MM.1S (cell line): ENCODE data around the gene LHX4.

Experiments used
- DNase-seq: peaks from one replicate; pipeline ENCODE4 v3.0.0-alpha.2; 2015
- H2AFZ ChIP-seq: fragments of 300-600 bp; sonication (generic); 2 replicates; pipeline ENCODE4 v1.6.0; 2016; ENCODE audit warnings: antibody characterized with exemption, low read length
- H3F3A ChIP-seq: fragments of 300-600 bp; sonication (generic); 2 replicates; pipeline ENCODE4 v1.6.1; 2016; ENCODE audit warnings: mild to moderate bottlenecking, antibody characterized with exemption, low read length, moderate library complexity, mixed read lengths; ENCODE audit not compliant: insufficient read depth
- H3K27ac ChIP-seq: fragments of 300-600 bp; sonication (generic); 2 replicates; pipeline ENCODE4 v1.5.1; 2016; ENCODE audit warnings: mild to moderate bottlenecking, low read length
- H3K27me3 ChIP-seq: fragments of 300-600 bp; sonication (generic); replicated peaks from 2 replicates; pipeline ENCODE4 v1.6.0; 2016; ENCODE audit warnings: low read length; ENCODE audit not compliant: insufficient read depth
- H3K36me3 ChIP-seq: fragments of 300-600 bp; sonication (generic); replicated peaks from 2 replicates; pipeline ENCODE4 v1.6.1; 2016; ENCODE audit warnings: mild to moderate bottlenecking, low read length, mixed read lengths; ENCODE audit not compliant: insufficient read depth
- H3K4me1 ChIP-seq: fragments of 300-600 bp; sonication (generic); 2 replicates; pipeline ENCODE4 v1.6.1; 2016; ENCODE audit warnings: low read length, mixed read lengths
- H3K4me2 ChIP-seq: fragments of 300-600 bp; sonication (generic); 2 replicates; pipeline ENCODE4 v1.6.0; 2016; ENCODE audit warnings: low read depth, low read length
- H3K4me3 ChIP-seq: fragments of 300-600 bp; sonication (generic); 2 replicates; pipeline ENCODE4 v1.5.1; 2016; ENCODE audit warnings: low read length, mixed read lengths
- H3K79me2 ChIP-seq: fragments of 300-600 bp; sonication (generic); 2 replicates; pipeline ENCODE4 v1.6.1; 2016; ENCODE audit warnings: mixed run types, low read length, mixed read lengths
- H3K9ac ChIP-seq: fragments of 300-600 bp; sonication (generic); 2 replicates; pipeline ENCODE4 v1.6.1; 2016; ENCODE audit warnings: low read length, mixed read lengths
- H3K9me2 ChIP-seq: fragments of 300-600 bp; sonication (generic); replicated peaks from 2 replicates; pipeline ENCODE4 v1.6.1; 2016; ENCODE audit warnings: mild to moderate bottlenecking, low read length, mixed read lengths; ENCODE audit not compliant: insufficient read depth
- H3K9me3 ChIP-seq: fragments of 300-600 bp; sonication (generic); replicated peaks from 2 replicates; pipeline ENCODE4 v1.6.1; 2016; ENCODE audit warnings: mild to moderate bottlenecking, low read length, mixed read lengths; ENCODE audit not compliant: insufficient read depth
- H4K20me1 ChIP-seq: fragments of 300-600 bp; sonication (generic); 2 replicates; pipeline ENCODE4 v1.6.1; 2016; ENCODE audit warnings: mild to moderate bottlenecking, low read length, moderate library complexity, mixed read lengths; ENCODE audit not compliant: insufficient read depth
- CTCF ChIP-seq: fragments of 300-600 bp; sonication (generic); IDR thresholded peaks from 2 replicates; pipeline ENCODE4 v1.5.1; 2016; ENCODE audit warnings: antibody characterized with exemption, low read length, mixed read lengths
- EZH2 ChIP-seq: fragments of 300-600 bp; sonication (generic); optimal IDR thresholded peaks from 2 replicates; pipeline ENCODE3; 2017; ENCODE audit warnings: low read depth, mild to moderate bottlenecking, antibody characterized with exemption, low read length, mixed read lengths
- EZH2phosphoT487 ChIP-seq: fragments of 300-600 bp; sonication (generic); IDR thresholded peaks from 2 replicates; pipeline ENCODE4 v1.6.1; 2018; ENCODE audit warnings: antibody characterized with exemption, low read length

The LHX4 gene

GRCh38 chr1:180235077-180235501 is 5.0 kb downstream of the LHX4 start:
- Histone ChIP-seq H3K27me3 (peaks cover 84% of the 10 kb centered on the region), H4K20me1 (no peaks in the 10 kb centered on the region), H3K4me3 (no peak overlapping the region), H3K9me2 (no peaks in the 10 kb centered on the region), H3K4me1 (no peaks in the 10 kb centered on the region), H3K36me3 (no peaks in the 10 kb centered on the region), H3K79me2 (no peaks in the 10 kb centered on the region), H3K27ac (no peak overlapping the region), H3K4me2 (peak overlapping the region; percentile 18; the same call in 1 of the 2 replicates), H2AFZ (no peak overlapping the region), H3F3A (0 out of 2 replicates have a peak, but pooled peaks cover 3% of the 10 kb centered on the region), H3K9ac (no peak overlapping the region), H3K9me3 (no peaks in the 10 kb centered on the region)
- TF ChIP-seq EZH2phosphoT487 (no peak), CTCF (no peak), EZH2 (no peak)
- DNase-seq: no peak

DNA sequence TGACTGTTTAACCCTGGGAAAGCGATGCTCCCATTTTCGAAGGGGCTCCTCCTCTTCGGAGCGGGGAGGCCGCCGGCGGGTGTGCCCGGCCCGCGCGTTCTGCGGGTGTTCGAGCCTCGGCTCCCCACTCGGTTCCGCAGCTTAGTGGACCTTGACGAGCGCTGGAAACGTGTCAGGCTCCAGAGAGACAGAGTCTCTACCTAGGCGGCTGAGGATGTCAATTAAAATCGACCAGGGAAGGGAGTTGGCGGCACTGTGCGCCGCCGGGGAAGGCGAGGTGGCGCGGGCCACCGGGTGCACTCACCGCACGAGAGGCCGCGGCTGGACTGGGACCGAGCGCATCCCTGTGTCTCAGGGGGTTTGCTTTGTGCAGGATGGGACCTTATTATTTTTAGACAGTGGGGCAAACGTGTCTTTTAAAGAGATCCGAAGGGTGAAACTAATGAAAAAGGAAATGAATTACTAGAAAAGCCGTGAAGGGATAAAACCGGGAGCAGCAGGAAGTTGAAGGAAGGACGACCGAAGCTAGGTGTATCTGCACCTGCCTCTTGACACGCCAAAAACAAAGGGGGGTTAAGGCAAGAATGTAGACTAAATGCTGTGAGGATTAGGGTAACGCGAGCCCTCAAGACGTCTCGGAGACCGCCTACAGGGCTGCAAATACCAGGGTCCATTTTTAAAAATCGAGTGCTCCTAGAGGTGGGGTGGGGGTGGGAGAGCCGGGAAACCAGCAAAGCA is 5.6 kb downstream of the LHX4 start:
- no peak for DNase-seq
- H3K36me3 ChIP-seq: no peaks in the 10 kb centered on the region
- H3K4me2 ChIP-seq: peak overlapping the region; percentile 18; the same call in 1 of the 2 replicates
- H3K9me2 ChIP-seq: no peaks in the 10 kb centered on the region
- TF ChIP-seq EZH2phosphoT487 (peak; percentile 46; the same call in 1 of the 2 replicates), EZH2 (peak; percentile 68), CTCF (no peak)
- no peaks in the 10 kb centered on the region for H3F3A ChIP-seq
- no peak overlapping the region for H2AFZ ChIP-seq
- peaks cover 82% of the 10 kb centered on the region for H3K27me3 ChIP-seq
- H3K9me3 ChIP-seq: no peaks in the 10 kb centered on the region
- no peak overlapping the region for H3K9ac ChIP-seq
- no peaks in the 10 kb centered on the region for H3K4me1 ChIP-seq
- no peaks in the 10 kb centered on the region for H3K79me2 ChIP-seq
- no peak overlapping the region for H3K4me3 ChIP-seq
- H3K27ac ChIP-seq: no peak overlapping the region
- H4K20me1 ChIP-seq: no peaks in the 10 kb centered on the region

- H3K27ac ChIP-seq: no peak overlapping the region
- no peaks in the 10 kb centered on the region for H3F3A ChIP-seq
- H3K27me3 ChIP-seq: peaks cover 77% of the 10 kb centered on the region
- H3K9me3 ChIP-seq: no peaks in the 10 kb centered on the region
- no peaks in the 10 kb centered on the region for H3K9me2 ChIP-seq
- no peak overlapping the region for H3K4me3 ChIP-seq
- TF ChIP-seq EZH2phosphoT487 (no peak), CTCF (no peak), EZH2 (no peak)
- no peak for DNase-seq
- H3K36me3 ChIP-seq: no peaks in the 10 kb centered on the region
- H3K4me2 ChIP-seq: no peak overlapping the region
- no peaks in the 10 kb centered on the region for H3K4me1 ChIP-seq
- H3K9ac ChIP-seq: no peak overlapping the region
- no peaks in the 10 kb centered on the region for H3K79me2 ChIP-seq
- no peaks in the 10 kb centered on the region for H4K20me1 ChIP-seq
- H2AFZ ChIP-seq: no peak overlapping the region
These were observed 6.8 kb downstream of the LHX4 start for GRCh38 chr1:180236698-180237509.
